Nephron (organoid): ENCODE data around the gene SLC16A7.
A peak's percentile ranks its signal among the peaks of the same experiment; 100 is the strongest.

ENCODE experiments used
- H3K27ac Mint-ChIP-seq, 3 experiments: 2 replicates each; pipeline ENCODE4 v1.8.0; 2020; ENCODE audit warnings: mixed read lengths in 3 of 3, mild to moderate bottlenecking in 2 of 3, moderate library complexity in 1 of 3
- H3K27me3 Mint-ChIP-seq: 2 replicates; pipeline ENCODE4 v1.8.0; 2021; ENCODE audit warnings: low read depth, mild to moderate bottlenecking, moderate library complexity, mixed read lengths
- H3K36me3 Mint-ChIP-seq: 2 replicates; pipeline ENCODE4 v1.8.0; 2020; ENCODE audit warnings: low read depth, mixed read lengths
- H3K4me1 Mint-ChIP-seq: 2 replicates; pipeline ENCODE4 v1.8.0; 2020; ENCODE audit warnings: mixed read lengths
- H3K4me3 Mint-ChIP-seq, 3 experiments: 2 replicates each; pipeline ENCODE4 v1.8.0; 2020; ENCODE audit warnings: mild to moderate bottlenecking in 3 of 3, mixed read lengths in 3 of 3, moderate library complexity in 2 of 3
- H3K9me3 Mint-ChIP-seq: 2 replicates; pipeline ENCODE4 v1.8.0; 2020; ENCODE audit warnings: mixed read lengths
- CTCF ChIP-seq, 3 experiments: fragments of 200-600 bp; sonication (generic); IDR thresholded peaks; one replicate each; pipeline ENCODE4 v1.5.0; 2021; ENCODE audit warnings: antibody characterized with exemption in 3 of 3; ENCODE audit not compliant: unreplicated experiment in 3 of 3

The SLC16A7 gene

GRCh38 chr12:59595883-59596540 lies at the start of gene SLC16A7:
TSS of gene SLC16A7 (plus strand) at chr12:59596029. CDS start at chr12:59704802, 108,773 bp downstream.
- no peaks in the 10 kb centered on the region for H3K9me3 Mint-ChIP-seq
- TF ChIP-seq CTCF (IDR thresholded peaks at IDR 0.05; ENCODE audit: unreplicated experiment in 3 of 3): peak in 1 of 3 experiments; percentile 24
- H3K4me3 Mint-ChIP-seq: peak within 1 kb of the TSS; percentile 89 to 92 (median 91)
- no peaks in the 10 kb centered on the region for H3K36me3 Mint-ChIP-seq
- peak within 1 kb of the TSS; percentile 75 to 95 (median 94) for H3K27ac Mint-ChIP-seq
- peaks cover 11% of the 10 kb centered on the region for H3K27me3 Mint-ChIP-seq
- H3K4me1 Mint-ChIP-seq: peaks cover 19% of the 10 kb centered on the region

DNA sequence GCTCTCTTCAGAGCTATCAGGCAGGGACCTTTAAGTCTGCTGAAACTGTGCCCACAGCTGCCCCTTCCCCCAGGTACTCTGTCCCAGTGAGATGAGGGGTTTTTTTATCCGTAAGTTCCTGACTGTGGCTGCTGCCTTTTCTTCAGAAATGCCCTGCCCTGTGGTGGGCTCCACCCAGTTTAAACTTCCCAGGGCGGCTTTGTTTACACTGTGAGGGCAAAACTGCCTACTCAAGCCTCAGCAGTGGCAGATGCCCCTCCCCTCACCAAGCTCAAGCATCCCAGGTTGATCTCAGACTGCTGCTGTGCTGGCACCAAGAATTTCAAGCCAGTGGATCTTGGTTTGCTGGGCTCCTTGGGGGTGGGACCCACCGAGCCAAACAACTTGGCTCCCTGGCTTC lies 46.9 kb upstream of the SLC16A7 start:
- Mint-ChIP-seq H3K36me3 (no peaks in the 10 kb centered on the region), H3K4me3 (no peak overlapping the region), H3K27me3 (no peaks in the 10 kb centered on the region), H3K27ac (no peak overlapping the region), H3K4me1 (no peaks in the 10 kb centered on the region), H3K9me3 (no peaks in the 10 kb centered on the region)
- no peak for TF ChIP-seq CTCF (IDR thresholded peaks at IDR 0.05; ENCODE audit: unreplicated experiment in 3 of 3)

- no peak for TF ChIP-seq CTCF (IDR thresholded peaks at IDR 0.05; ENCODE audit: unreplicated experiment in 3 of 3)
- Mint-ChIP-seq H3K9me3 (no peaks in the 10 kb centered on the region), H3K27me3 (no peaks in the 10 kb centered on the region), H3K27ac (no peak overlapping the region), H3K36me3 (no peaks in the 10 kb centered on the region), H3K4me1 (no peaks in the 10 kb centered on the region), H3K4me3 (no peak overlapping the region)
Measured at GRCh38 chr12:59559696-59560095, 36.1 kb upstream of the SLC16A7 start.

DNA sequence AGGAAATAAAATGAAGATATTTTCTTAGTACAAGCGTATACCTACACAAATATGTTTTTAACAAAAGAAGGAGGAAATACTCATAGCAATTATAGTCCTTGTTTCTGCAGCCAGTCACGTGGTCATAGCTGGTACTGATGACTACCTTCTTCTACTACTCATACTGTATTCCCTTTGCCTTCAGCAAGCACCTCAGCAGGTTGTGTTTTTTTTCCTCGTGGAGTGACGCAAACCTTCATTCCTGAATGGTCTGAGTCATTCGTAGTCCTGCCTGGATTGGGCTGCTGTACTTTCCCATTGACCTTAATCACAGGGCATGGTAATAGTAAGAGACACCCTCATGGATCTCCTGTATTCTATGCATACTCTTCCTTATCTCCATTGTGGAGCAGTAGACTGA lies 25.7 kb upstream of the SLC16A7 start:
- no peaks in the 10 kb centered on the region for H3K9me3 Mint-ChIP-seq
- no peaks in the 10 kb centered on the region for H3K27me3 Mint-ChIP-seq
- no peak for TF ChIP-seq CTCF (IDR thresholded peaks at IDR 0.05; ENCODE audit: unreplicated experiment in 3 of 3)
- no peak overlapping the region for H3K27ac Mint-ChIP-seq
- H3K36me3 Mint-ChIP-seq: no peaks in the 10 kb centered on the region
- H3K4me3 Mint-ChIP-seq: no peak overlapping the region
- H3K4me1 Mint-ChIP-seq: no peaks in the 10 kb centered on the region

GRCh38 chr12:59574406-59574805 lies 21.4 kb upstream of the SLC16A7 start:
- Mint-ChIP-seq H3K36me3 (no peaks in the 10 kb centered on the region), H3K4me3 (no peak overlapping the region), H3K9me3 (no peaks in the 10 kb centered on the region), H3K27ac (no peak overlapping the region), H3K4me1 (peaks cover under 1% of the 10 kb centered on the region), H3K27me3 (no peaks in the 10 kb centered on the region)
- TF ChIP-seq CTCF (IDR thresholded peaks at IDR 0.05; ENCODE audit: unreplicated experiment in 3 of 3): no peak

GRCh38 chr12:59575826-59576225 lies 20.0 kb upstream of the SLC16A7 start:
- no peaks in the 10 kb centered on the region for H3K27me3 Mint-ChIP-seq
- no peak for TF ChIP-seq CTCF (IDR thresholded peaks at IDR 0.05; ENCODE audit: unreplicated experiment in 3 of 3)
- no peaks in the 10 kb centered on the region for H3K9me3 Mint-ChIP-seq
- H3K4me1 Mint-ChIP-seq: peaks cover 11% of the 10 kb centered on the region
- H3K4me3 Mint-ChIP-seq: no peak overlapping the region
- H3K36me3 Mint-ChIP-seq: no peaks in the 10 kb centered on the region
- no peak overlapping the region for H3K27ac Mint-ChIP-seq
